Activated CD4-positive, alpha-beta T cell treated with anti-CD3 and anti-CD28 coated beads, Interleukin-2, Interleukin-6, amounts not matched to agents 100 ng/mL and 50 ng/mL, durations not matched to agents 16 hours and 8 hours (primary cell): ENCODE data around the gene ASPHD1.
A peak's percentile ranks its signal among the peaks of the same experiment; 100 is the strongest.
"Not testable (repeated sequence)": the region's sequence is repeated elsewhere in the genome, so short reads cannot be mapped to it uniquely, and the experiment has no call there.

Experiments used
- DNase-seq: peaks from one replicate; pipeline ENCODE4 v3.0.0-alpha.2; 2020

ASPHD1 gene

DNA sequence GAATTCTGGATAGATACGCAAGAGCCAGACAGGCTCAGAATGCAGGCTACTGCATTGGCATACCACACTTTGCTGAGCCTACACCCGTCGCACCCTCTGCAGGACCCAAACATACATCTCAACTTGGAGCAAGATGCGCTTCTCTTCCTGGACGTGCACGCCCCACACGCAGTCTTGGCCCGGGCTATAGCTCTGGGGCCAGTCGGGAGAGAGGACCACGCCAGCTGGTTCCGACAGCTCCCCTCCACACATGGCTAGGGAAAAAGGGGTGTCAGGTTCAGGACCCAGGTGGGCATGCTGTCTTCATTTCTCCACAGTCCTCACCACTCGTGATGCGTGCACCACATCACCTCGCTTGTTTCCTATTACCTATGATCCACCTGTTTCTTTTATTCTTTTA, 22.1 kb upstream of the ASPHD1 start:
- no peak for DNase-seq

DNA sequence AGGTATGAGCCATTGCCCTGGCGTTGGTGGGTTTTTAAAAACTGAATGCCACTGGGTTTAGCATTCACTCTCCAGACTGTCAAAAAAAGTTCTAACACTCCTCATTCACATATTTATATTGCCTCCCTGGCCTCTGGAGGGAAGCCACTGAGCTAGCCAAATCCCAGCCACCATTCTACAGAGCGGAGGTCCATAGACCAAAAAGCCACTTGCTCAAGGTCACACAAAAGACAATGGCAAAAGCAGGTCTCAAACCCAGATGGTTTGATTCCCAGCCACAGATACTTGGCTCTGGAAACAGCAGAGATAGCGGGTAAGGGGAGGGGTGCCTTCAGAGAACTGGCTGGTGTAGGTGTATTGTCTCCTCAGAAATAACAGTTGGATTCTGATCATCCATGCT, 19.2 kb upstream of the ASPHD1 start:
- DNase-seq: no peak

DNA sequence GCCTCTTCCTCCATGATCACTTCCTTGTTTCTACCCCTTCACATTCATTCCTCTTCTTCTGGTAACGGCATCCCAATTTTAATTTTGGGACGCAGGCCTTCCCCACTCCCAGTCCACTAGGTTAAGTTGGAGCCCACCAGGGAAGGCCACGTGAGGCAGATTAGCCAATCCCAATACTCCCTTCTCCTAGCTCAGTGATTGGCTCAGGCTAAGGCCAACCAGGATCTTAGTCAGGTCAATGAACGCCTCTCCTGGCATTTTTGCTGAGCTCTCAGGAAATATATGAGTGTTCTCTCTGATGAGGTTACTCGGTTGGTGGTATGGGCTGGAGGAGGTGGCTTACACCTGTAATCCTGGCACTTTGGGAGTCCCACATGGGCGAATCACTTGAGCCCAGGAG, 16.3 kb upstream of the ASPHD1 start:
- DNase-seq: no peak

DNA sequence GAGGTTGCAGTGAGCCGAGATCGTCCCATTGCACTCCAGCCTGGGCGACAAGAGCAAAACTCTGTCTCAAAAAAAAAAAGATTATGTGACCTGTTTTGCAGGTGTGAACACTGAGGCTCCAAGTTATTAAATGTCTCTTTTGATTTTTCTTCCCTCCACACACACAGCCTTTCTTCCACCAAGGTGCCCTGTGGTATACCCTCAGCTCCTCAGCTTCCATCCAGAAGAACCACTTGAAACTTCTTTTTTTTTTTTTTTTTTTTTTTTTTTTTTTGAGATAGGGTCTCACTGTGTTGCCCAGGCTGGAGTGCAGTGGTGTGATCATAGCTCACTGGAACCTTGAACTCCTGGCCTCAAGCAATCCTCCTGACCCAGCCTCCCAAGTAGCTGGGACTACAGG, 10.9 kb upstream of the ASPHD1 start:
- not testable (repeated sequence) for DNase-seq

DNA sequence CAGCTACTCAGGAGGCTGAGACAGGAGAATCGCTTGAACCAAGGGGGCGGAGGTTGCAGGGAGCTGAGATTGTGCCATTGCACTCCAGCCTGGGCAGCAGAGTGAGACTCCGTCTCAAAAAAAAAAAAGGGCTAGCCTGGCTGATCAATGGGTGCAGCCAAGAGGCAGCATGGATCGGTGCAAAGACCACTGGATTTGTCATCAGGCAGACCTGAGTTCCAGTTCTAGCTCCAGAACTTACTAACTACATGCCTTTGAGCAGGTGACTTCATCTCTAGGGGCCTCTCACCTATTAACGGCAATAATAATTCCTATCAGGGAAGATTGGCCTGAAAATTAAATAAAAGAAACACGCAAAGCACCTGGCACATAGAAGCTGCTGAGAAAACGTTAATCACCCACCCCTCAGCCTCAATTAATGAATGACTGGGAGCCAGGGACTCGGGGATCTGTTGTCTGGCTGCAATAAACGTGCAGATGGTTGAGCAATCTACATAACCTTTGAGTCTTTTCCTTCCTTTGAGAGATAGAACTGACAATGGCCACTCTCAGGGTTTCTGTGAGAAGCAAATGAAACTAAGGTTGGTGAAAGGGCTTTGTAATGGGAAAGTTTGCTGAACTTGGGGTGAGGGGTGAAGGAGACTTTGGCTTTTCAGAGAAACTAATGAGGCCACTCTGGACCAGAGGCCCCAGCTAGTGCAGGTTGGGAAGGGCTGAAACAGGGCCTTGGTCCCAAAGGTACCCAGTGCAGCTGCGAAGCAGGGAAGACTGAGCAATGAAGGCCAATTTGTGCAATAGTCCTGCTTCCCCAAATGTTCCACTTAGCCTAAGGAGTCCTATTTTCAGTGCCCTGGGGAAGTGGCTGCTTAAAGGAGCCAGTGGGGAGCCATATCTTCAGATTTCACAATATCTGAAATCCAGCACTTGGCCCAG, 8.5 kb upstream of the ASPHD1 start:
- no peak for DNase-seq

DNA sequence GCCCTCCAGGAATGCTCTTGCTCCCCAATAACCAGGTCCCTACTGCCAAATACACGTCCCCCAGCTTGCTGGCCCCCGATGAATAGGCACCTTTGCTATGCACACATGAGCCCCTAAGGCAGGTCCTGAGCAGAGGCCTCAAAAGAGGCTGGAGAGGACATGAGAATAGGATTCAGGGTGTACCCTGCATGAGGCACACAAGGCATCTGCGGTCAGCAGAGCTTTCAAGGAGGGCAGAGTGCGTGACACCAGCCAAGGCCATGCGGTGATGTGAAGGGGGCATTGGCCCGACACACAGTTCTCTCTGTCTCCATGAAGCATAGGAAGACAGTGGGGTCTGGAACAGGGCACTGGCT, 7.9 kb upstream of the ASPHD1 start:
- no peak for DNase-seq

DNA sequence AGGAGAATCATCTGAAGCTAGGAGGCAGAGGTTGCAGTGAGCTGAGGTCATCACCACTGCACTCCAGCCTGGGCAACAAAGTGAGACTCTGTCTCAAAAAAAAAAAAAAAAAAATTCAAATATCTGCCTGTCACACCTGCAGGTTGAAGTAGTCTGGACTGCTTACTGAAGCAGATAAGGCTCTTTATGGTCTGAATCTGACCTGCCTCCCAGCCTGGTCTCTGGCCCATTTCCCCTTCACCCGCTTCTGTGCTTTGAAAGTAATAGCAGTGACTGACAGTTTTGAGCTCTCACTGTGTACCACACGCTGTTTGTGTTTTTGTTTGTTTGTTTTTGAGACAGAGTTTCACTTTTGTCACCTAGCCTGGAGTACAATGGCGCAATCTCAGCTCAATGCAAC, 6.7 kb upstream of the ASPHD1 start:
- DNase-seq: no peak

DNA sequence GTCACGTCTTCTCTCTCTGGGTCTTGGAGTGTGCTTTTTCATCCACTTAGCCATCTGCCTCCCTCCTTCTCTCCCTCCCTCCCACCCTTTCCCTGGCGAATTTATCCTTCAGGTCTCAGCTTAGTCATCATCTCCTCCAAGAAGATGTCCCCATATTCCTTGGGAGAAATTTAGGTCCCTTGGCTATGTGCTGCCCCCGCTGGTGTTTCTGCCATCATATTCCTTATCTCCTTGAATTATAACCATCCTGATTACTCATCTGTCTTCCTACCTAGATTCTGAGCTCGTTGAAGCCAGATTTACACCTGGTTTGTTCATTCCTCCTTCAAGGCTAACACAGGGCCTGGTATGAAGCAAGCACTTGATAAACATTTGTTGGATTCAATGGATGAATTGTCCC, 5.9 kb upstream of the ASPHD1 start:
- DNase-seq: no peak

DNA sequence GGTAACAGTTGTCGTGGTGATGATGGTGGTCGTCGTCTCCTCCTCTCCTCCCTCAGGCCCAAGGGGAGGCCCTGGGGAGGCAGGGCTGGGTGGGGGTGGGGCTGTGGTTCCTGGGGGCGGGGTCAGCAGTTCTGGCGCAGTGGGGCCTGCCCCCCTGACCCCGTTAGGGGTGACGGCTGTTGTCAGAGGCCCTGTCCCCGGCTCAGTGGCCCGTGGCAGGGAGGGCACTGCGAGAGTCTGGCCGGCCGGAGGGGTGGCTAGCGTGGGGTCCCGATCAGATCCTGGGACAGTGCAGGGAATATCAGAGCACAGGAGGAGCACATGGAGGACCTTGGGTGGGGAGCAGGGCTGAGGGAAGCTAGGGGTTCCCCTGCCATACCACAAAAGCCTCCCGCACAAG, 3.4 kb upstream of the ASPHD1 start:
- no peak for DNase-seq

DNA sequence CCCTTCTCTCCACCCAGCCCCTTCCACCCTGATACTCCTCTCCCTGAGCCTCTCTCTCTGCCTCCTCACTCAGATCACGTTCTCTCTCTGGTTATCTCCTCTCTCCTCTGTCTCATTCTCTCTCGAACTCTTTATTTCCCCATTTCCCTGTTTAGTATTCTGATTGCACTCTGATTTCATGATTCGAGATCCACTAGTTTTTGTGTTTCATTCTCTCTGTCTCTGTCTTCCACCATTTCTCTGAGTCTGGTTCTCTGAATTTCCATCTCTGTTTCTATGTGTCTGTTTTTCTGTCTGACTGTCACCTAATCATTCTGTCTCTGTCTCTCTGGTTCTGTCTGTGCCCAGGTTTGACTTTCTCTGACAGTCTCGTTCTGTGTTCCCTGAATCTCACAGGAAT, 3.0 kb upstream of the ASPHD1 start:
- DNase-seq: no peak

DNA sequence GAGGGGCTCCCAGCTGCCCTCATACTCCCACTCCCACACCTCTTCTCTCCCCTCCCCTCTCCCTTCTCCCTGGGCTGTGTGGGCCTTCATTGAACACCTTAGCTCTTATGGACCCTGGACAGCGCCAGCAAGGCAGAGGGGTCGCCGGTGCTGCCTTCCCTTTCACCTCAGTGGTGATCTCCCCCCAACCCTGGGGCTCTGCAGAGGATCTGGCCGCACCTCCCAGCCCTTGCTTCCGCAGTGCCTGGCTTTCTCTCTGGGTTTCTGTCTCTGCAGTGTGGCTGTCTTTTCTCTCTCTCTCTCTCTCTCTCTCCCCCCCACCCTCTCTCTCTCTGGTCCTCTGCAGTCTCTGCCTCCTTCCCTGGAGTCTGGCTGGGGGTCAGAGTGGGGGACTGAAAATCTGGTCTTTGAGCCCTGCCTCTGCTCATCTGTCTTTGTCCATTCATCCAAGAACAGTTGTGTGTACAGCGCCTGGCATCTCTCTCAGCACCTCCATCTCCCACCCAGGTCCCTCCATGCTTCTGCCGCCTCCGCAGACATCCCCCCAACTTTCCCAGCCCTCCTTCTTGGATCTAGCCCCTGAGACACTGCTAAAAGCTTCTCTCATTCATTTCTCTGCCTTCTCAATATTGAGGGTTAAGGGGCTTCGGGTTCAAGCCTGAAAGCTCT, 2.0 kb upstream of the ASPHD1 start:
- no peak for DNase-seq

DNA sequence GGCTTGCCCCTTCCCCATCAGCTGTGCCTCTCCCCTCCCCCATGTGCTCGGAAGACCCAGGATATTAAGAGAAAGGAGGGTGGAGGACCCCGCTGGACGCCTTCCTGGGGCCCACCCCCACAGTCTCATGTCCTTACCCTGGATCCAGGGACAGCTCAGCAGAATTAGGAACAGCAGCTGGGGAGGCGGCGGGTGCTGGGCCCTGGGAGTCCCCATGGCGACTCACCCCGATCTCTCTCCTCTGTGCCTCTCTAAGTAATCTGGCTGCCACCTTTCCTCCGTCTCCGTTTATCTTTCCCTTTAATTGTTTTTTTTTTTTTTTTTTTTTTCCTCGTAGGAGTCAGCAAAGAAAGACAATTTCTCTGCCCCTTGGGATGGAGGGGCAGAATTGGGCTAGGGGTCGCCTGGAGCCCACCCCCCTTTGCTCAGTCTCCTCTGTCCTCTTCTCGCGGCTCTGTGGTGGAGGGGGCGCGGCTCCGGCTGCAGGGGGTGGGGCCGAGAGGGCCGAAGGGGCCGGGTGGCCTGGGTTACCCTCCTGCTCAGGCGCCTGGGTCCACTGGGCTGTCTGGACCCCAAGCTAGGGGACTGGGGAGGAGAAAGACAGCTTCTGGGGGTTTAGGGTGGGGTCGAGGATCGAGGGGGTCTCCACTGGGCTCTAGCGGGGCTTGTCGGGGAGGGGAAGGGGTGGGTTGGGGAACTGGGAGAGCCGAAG, 1.3 kb upstream of the ASPHD1 start:
- no peak for DNase-seq

DNA sequence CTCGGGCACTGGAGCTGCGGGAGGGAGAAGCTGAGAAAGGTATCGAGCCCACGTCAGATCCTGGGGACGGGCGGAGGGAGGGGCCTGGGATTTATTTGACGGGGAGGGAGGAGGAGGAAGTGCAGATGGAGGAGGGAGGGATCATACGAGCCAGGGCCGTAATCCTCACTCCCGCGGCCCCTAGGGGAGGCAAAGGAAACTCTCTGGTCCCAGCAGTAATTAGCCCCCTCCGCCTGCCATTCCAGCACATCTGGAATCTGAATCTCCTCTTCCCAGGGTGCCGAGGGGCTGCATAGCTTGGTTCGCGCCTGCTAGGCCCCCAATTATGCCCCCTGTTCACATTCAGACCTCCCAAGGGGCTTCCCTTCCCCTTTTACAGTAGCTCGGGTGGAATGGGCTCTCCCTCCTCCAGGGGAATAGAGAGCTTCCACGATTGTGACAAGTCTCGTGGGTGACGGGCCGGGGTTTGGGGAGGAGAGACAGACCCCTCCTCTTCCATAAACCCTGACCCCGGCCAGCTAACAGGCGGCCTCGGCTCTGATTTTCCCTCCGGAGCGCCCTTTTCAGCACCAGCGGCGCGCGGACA, 679 bp upstream of the ASPHD1 start, which contains the start of gene SEZ6L2:
TSS of gene SEZ6L2 (minus strand) at position 35 of the 586 bp plus-strand sequence. CDS start 531 bp downstream, outside the sequence.
- peak; percentile 76 for DNase-seq

DNA sequence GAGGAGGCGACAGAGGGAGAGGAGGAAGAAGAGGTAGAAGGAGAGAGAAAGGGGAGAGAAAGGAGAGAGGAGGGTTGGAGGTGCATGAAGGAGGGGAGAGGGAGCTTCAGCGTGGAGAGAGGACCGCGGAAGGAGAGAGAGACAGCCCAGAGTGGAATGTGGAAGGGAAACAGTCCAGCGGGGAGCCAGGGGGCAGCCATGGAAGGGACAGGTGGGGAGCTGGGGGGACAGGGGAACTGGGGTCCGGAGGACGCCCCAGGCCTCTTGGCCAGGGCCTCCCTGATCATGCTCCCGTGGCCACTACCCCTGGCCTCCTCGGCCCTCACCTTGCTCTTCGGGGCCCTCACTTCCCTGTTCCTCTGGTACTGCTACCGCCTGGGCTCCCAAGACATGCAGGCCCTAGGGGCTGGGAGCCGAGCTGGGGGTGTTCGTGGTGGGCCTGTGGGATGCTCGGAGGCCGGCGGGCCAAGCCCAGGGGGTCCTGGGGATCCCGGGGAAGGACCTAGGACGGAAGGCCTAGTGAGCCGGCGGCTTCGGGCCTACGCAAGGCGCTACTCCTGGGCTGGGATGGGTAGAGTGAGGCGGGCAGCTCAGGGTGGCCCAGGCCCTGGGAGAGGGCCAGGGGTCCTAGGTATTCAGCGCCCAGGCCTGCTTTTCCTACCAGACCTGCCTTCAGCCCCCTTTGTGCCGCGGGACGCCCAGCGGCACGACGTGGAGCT, 759 bp downstream of the ASPHD1 start:
- no peak for DNase-seq

DNA sequence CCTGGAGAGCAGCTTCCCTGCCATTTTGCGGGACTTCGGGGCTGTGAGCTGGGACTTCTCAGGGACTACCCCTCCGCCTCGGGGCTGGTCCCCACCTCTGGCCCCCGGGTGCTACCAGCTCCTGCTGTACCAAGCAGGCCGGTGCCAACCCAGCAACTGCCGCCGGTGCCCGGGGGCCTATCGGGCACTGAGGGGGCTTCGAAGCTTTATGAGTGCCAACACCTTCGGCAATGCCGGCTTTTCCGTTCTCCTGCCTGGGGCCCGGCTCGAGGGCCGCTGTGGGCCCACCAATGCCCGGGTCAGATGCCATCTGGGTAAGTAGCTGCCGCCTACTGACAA, 1.3 kb downstream of the ASPHD1 start:
- DNase-seq: no peak

DNA sequence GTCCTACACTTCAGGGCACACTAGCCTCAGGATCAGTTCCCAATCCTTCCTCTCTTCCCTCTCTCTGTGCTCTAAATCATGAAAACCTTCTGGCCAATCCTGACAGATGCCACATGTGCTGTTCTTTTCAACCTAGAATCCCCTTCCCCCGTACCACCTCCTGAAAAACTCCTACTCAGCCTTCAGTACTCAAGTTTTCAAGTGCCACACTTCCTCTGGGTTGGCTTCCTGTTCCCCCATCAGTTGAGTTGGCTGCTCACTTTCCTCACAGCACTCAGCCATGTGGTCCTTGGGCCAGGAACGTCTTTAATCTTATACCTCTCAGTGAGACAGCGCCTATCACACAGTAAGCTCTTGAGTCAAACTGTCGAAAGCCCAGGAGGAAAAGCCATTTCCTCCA, 3.3 kb downstream of the ASPHD1 start:
- DNase-seq: no peak

DNA sequence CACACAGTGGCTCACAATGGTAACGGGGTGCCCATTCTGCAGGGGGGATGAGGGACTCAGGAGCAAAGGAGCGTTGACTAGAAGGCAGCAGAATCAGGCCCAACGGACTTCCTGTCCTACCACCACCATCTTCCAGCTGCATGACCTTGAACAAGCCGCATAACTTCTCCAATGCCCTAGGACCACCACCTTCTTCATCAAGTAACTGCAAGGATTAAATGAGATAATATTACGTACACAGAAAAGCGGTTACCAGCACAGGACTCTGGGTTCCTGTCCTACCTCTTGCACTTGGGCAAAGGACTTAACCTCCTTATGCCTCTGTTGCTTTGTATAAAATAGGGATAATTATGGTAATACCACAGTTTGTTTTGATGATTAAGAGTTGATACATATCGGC, 4.7 kb downstream of the ASPHD1 start:
- no peak for DNase-seq

DNA sequence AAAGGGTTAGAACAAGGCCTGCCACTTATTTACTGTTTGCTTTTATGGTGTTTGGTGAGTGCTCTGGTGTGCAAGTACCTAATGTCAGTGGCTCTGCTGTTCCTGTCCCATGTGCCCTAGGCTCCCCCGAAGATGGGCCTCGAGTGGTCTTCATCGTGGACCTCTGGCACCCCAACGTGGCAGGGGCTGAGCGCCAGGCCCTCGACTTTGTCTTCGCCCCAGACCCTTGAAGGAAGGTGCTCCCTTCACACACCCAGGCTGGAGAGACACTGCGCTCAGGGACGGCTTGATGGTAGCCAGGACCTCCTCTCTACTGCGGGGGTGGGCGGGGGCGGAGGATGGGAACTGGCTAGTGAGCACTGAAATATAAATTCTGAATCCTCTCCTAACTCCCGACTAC, 5.4 kb downstream of the ASPHD1 start:
- no peak for DNase-seq

DNA sequence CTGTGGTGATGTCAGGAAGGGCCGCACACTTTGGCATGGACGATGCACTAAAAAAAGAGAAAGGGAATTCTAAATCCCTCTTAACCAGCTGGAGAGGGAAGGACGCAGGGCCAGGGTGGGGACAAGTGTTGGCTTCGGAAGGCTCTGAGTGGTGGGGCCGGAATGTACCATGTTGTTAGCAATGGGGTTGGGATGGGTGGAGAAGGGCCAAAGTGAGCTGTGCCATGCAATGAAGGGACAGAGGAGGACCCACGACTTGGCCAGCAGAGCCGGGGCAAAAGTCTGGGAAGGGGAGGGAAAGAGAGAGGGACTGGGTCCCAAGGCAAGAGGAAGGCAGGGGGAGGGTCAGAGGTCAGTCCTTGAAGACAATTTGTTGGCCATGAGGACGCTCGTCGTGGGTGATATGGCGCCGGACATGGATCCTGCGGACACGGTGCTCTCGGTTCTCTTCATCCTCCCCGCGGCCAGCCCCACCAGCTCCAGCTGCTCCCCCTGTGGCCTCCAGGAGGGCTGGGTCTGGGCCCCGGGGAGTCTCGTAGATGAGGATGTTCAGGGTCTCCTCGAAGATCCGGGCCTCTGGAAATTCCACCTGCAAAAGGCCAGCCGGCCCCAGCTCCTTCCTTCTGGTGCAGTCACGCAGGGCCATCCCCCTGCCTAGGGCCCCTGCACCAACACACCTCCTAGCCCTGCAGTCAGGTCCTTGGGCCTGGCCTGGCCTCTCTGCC, 6.4 kb downstream of the ASPHD1 start:
- DNase-seq: no peak

DNA sequence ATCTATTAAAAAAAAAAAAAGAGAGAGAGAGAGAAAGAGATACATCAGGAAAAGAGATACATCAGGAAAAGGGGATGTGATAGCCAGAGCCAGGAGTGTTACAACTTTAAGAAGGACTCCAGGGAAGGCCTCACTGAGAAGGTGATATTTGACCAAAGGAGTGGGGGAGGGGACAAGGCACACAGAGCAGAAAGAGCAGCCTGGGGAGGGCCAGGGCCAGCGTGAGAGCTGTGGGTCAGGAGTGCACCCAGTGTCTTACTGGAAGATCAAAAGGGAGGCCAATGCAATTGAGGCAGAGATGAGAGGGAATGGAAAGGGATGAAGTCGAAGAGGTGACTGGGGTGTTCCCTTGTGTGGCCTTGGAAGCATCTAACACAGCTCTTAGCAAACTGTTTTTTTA, 7.7 kb downstream of the ASPHD1 start:
- no peak for DNase-seq

DNA sequence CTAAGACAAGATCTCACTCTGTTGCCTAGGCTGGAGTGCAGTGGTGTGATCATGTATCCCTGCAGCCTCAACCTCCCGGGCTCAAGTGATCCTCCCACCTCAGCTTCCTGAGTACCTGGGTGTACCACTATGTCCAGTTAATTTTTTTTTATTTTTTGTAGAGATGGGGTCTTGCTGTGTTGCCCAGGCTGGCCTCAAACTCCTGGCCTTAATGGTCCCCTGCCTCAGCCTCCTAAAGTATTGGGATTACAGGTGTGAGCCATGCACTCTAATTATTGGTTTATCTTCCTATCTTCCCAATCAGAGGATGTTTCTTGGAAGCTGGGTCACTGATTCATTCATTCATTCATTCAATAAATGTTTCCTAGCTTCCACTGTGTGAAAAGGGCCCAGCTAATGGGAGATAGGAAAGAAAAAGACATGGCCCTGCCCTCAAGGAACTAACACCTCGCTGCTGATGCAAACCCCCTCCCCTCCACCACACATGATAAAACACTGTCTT, 8.5 kb downstream of the ASPHD1 start:
- DNase-seq: no peak

DNA sequence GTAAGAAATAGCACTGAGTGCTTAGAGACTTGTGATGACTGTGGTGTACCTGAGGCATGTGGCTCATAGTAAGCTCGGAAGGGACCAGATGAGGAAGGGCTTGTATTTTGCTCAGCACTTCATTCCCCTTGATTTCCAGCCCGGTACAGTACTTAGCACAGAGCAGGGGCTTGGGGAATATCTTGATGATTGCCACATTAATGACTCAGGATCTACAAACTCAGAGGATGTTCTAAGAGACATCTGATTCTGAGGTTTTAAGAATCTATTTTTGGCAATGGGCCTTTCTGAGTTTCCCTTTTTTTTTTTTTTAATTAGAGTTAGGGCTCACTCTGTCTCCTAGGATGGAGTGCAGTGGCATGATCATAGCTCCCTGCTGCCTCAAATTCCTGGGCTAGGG, 9.1 kb downstream of the ASPHD1 start:
- no peak for DNase-seq
